Ishikawa (cell line): ENCODE results near the gene HYCC1.

Experiments used
- CREB1 ChIP-seq: IDR thresholded peaks from 2 replicates; pipeline ENCODE4 v1.6.1; 2012; ENCODE audit warnings: low read depth
- EGR1 ChIP-seq: IDR thresholded peaks from 2 replicates; pipeline ENCODE4 v1.6.1; 2012
- EP300 ChIP-seq: IDR thresholded peaks from 2 replicates; pipeline ENCODE4 v1.6.1; 2012; ENCODE audit warnings: borderline replicate concordance
- FOXM1 ChIP-seq: IDR thresholded peaks from 2 replicates; pipeline ENCODE4 v1.6.1; 2012; ENCODE audit warnings: low read depth, borderline replicate concordance
- NFIC ChIP-seq: IDR thresholded peaks from 2 replicates; pipeline ENCODE4 v1.6.1; 2012
- RAD21 ChIP-seq: IDR thresholded peaks from 2 replicates; pipeline ENCODE4 v1.6.1; 2012; ENCODE audit warnings: low read depth
- TAF1 ChIP-seq: IDR thresholded peaks from 2 replicates; pipeline ENCODE4 v1.6.1; 2012; ENCODE audit warnings: low read depth, mild to moderate bottlenecking
- TEAD4 ChIP-seq: IDR thresholded peaks from 2 replicates; pipeline ENCODE4 v1.6.1; 2012
- USF1 ChIP-seq: IDR thresholded peaks from 2 replicates; pipeline ENCODE4 v1.6.1; 2012
- YY1 ChIP-seq: IDR thresholded peaks from 2 replicates; pipeline ENCODE4 v1.6.1; 2012; ENCODE audit warnings: low read depth
- ZBTB7A ChIP-seq: IDR thresholded peaks from 2 replicates; pipeline ENCODE4 v1.6.1; 2012; ENCODE audit warnings: low read depth

DNA sequence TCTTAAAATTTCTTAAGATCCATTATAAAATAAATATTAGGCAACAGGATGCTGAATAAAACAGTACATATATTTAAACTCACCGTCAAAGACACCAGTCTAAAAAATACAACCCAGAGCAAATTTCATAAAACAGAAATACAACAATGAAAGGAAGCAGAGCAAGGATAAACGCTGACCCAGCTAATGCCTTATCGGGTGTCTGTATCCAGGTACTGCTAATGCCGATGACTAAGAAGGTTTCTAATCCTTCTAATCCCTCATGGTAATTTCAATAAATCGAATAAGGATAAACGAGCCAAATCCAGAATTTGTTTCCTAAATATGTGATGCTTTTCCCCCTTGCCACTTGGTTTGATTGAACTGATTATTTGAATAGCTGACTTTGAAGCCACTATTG is 1.7 kb downstream of the HYCC1 start:
- TF ChIP-seq RAD21 (no peak), TAF1 (no peak), CREB1 (no peak), USF1 (no peak), ZBTB7A (no peak), EP300 (no peak), YY1 (no peak), EGR1 (no peak), TEAD4 (no peak), FOXM1 (no peak), NFIC (no peak)
